Measurements from ENCODE around the gene MVB12B. TPM values are rescaled to one million over a fixed set of nuclear protein-coding genes. Genes with fewer than 3 reads are reported as not detected.

MVB12B gene
- total RNA-seq, 1 experiment from 2014 or later, result 9.4 TPM

- ChIA-PET POLR2A (no interaction called here), CTCF (no interaction called here)
- Histone ChIP-seq H3K27me3 (ENCODE audit: control insufficient read depth, insufficient read depth, low read length) (no peaks in the 10 kb centered on the region), H3K9me3 (ENCODE audit: control insufficient read depth, insufficient read depth, low read depth, low read length) (no peaks in the 10 kb centered on the region), H3K36me3 (ENCODE audit: control insufficient read depth, insufficient read depth, low read length) (no peaks in the 10 kb centered on the region), H3K27ac (ENCODE audit: low read length) (no peak overlapping the region), H3K4me3 (ENCODE audit: low read depth in 2 of 2, low read length in 2 of 2) (no peak overlapping the region), H3K4me1 (ENCODE audit: control insufficient read depth, insufficient read depth, low read length) (no peaks in the 10 kb centered on the region)
- ATAC-seq (no peak), DNase-seq (ENCODE audit: low read depth, low spot score) (no peak)
- TF ChIP-seq POLR2AphosphoS5 (IDR thresholded peaks at IDR 0.05; ENCODE audit: low read depth, low read length), result no peak
- no peak for TF ChIP-seq TCF7L2 (IDR thresholded peaks at IDR 0.05; ENCODE audit: low read depth, low read length)
- TF ChIP-seq, protein P1, sequence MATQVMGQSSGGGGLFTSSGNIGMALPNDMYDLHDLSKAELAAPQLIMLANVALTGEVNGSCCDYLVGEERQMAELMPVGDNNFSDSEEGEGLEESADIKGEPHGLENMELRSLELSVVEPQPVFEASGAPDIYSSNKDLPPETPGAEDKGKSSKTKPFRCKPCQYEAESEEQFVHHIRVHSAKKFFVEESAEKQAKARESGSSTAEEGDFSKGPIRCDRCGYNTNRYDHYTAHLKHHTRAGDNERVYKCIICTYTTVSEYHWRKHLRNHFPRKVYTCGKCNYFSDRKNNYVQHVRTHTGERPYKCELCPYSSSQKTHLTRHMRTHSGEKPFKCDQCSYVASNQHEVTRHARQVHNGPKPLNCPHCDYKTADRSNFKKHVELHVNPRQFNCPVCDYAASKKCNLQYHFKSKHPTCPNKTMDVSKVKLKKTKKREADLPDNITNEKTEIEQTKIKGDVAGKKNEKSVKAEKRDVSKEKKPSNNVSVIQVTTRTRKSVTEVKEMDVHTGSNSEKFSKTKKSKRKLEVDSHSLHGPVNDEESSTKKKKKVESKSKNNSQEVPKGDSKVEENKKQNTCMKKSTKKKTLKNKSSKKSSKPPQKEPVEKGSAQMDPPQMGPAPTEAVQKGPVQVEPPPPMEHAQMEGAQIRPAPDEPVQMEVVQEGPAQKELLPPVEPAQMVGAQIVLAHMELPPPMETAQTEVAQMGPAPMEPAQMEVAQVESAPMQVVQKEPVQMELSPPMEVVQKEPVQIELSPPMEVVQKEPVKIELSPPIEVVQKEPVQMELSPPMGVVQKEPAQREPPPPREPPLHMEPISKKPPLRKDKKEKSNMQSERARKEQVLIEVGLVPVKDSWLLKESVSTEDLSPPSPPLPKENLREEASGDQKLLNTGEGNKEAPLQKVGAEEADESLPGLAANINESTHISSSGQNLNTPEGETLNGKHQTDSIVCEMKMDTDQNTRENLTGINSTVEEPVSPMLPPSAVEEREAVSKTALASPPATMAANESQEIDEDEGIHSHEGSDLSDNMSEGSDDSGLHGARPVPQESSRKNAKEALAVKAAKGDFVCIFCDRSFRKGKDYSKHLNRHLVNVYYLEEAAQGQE (IDR thresholded peaks at IDR 0.05; ENCODE audit: insufficient read depth in 1 of 2, low read depth in 2 of 2, low read length in 1 of 2), result no peak
- TF ChIP-seq SIN3A (IDR thresholded peaks at IDR 0.05; ENCODE audit: borderline replicate concordance, insufficient read depth, low read depth, low read length), result no peak
- no peak for TF ChIP-seq CTCF (IDR thresholded peaks at IDR 0.05)
- intact Hi-C loops (cut with micrococcal nuclease; ENCODE audit: unreplicated experiment) (loop anchor here (5.0 kb wide), 1 partner anchor 278 kb away; no protein-coding TSS in a partner anchor), in situ Hi-C loops (cut with HindIII; ENCODE audit: low pct_unique_long_range_greater_than_20kb, low sequenced_read_pairs) (no loop called here)
- BruUV-seq (replicated peaks), result no TSS peak
These were observed 177.7 kb downstream of the MVB12B start for GRCh38 chr9:126504086-126504976.

GRCh38 chr9:126504977-126505455 is 178.4 kb downstream of the MVB12B start:
- ChIA-PET CTCF (interaction anchor here (0.8 kb wide), 1 partner anchor 53 kb away, joined by 3 read pairs; no protein-coding TSS in a partner anchor), POLR2A (no interaction called here)
- H3K27ac ChIP-seq (ENCODE audit: low read length), result no peak overlapping the region
- intact Hi-C loops (cut with micrococcal nuclease; ENCODE audit: unreplicated experiment), result loop anchor here (5.0 kb wide), 1 partner anchor 277 kb away; no protein-coding TSS in a partner anchor
- H3K9me3 ChIP-seq (ENCODE audit: control insufficient read depth, insufficient read depth, low read depth, low read length), result no peaks in the 10 kb centered on the region
- ATAC-seq, result no peak
- no TSS peak for BruUV-seq (replicated peaks)
- H3K36me3 ChIP-seq (ENCODE audit: control insufficient read depth, insufficient read depth, low read length), result no peaks in the 10 kb centered on the region
- TF ChIP-seq POLR2AphosphoS5 (IDR thresholded peaks at IDR 0.05; ENCODE audit: low read depth, low read length) (no peak), SIN3A (IDR thresholded peaks at IDR 0.05; ENCODE audit: borderline replicate concordance, insufficient read depth, low read depth, low read length) (no peak)
- TF ChIP-seq, protein P1 (IDR thresholded peaks at IDR 0.05; ENCODE audit: insufficient read depth in 1 of 2, low read depth in 2 of 2, low read length in 1 of 2), result no peak
- H3K4me3 ChIP-seq (ENCODE audit: low read depth in 2 of 2, low read length in 2 of 2), result no peak overlapping the region
- H3K27me3 ChIP-seq (ENCODE audit: control insufficient read depth, insufficient read depth, low read length), result no peaks in the 10 kb centered on the region
- DNase-seq (ENCODE audit: low read depth, low spot score), result no peak
- in situ Hi-C loops (cut with HindIII; ENCODE audit: low pct_unique_long_range_greater_than_20kb, low sequenced_read_pairs), result no loop called here
- no peaks in the 10 kb centered on the region for H3K4me1 ChIP-seq (ENCODE audit: control insufficient read depth, insufficient read depth, low read length)
